HepG2 (cell line): ENCODE data around the gene GNL3. TPM values are rescaled to one million over a fixed set of nuclear protein-coding genes. Genes with fewer than 3 reads are reported as not detected.

Source experiments
- BATF2 ChIP-seq: sonication (generic); formaldehyde crosslinking; IDR thresholded peaks from 2 replicates; pipeline ENCODE4 v1.8.0; 2022; ENCODE audit warnings: mild to moderate bottlenecking, missing genetic modification reagents, moderate library complexity
- DMAP1 ChIP-seq: IDR thresholded peaks from 2 replicates; pipeline ENCODE4 v1.6.1; 2016
- GLI4 ChIP-seq: sonication (generic); formaldehyde crosslinking; IDR thresholded peaks from 2 replicates; pipeline ENCODE4 v1.5.1; 2020; ENCODE audit warnings: missing genetic modification reagents, mild to moderate bottlenecking, moderate library complexity, borderline replicate concordance
- KDM5B ChIP-seq: sonication (generic); formaldehyde crosslinking; IDR thresholded peaks from 2 replicates; pipeline ENCODE4 v1.4.0; 2020; ENCODE audit warnings: missing genetic modification reagents, mild to moderate bottlenecking, borderline replicate concordance
- PHB2 ChIP-seq: fragments of 450-650 bp; IDR thresholded peaks from 2 replicates; pipeline ENCODE4 v1.6.1; 2018; ENCODE audit not compliant: partially characterized antibody
- RFX3 ChIP-seq: IDR thresholded peaks from 2 replicates; pipeline ENCODE4 v1.6.1; 2016; ENCODE audit warnings: missing biosample characterization, missing genetic modification reagents
- SIX4 ChIP-seq: sonication (generic); formaldehyde crosslinking; IDR thresholded peaks from 2 replicates; pipeline ENCODE4 v1.4.0; 2020; ENCODE audit warnings: missing genetic modification reagents
- SNAPC4 ChIP-seq: sonication (generic); formaldehyde crosslinking; IDR thresholded peaks from 2 replicates; pipeline ENCODE4 v1.4.0; 2020; ENCODE audit warnings: mild to moderate bottlenecking, missing genetic modification reagents
- THAP9 ChIP-seq: sonication (generic); formaldehyde crosslinking; IDR thresholded peaks from 2 replicates; pipeline ENCODE4; 2020; ENCODE audit warnings: missing genetic modification reagents, mild to moderate bottlenecking, borderline replicate concordance
- USF2 ChIP-seq, 2 experiments: sonication (generic) in 1 of 2; formaldehyde crosslinking in 1 of 2; IDR thresholded peaks; 2 replicates each; pipeline versions ENCODE4 v1.5.1 to v1.6.1; 2011 to 2020; ENCODE audit warnings: borderline replicate concordance in 1 of 2, low read depth in 1 of 2, low read length in 1 of 2, mild to moderate bottlenecking in 1 of 2, missing genetic modification reagents in 1 of 2, moderate library complexity in 1 of 2
- ZNF574 ChIP-seq: sonication (generic); formaldehyde crosslinking; IDR thresholded peaks from 2 replicates; pipeline ENCODE4 v1.4.0; 2020; ENCODE audit warnings: missing genetic modification reagents
- ZNF607 ChIP-seq: sonication (generic); formaldehyde crosslinking; IDR thresholded peaks from 2 replicates; pipeline ENCODE4 v1.5.1; 2020; ENCODE audit warnings: missing genetic modification reagents, mild to moderate bottlenecking, borderline replicate concordance
- polyA plus RNA-seq, 8 experiments: library from polyadenylated mRNA; depleted of rRNA in 3 of 8; stranded (reverse) in 7 of 8; unstranded in 1 of 8; fragments of >200 nt; fragmentation: Illumina TruSeq in 4 of 8; extraction: Trizol in 4 of 8; gene quantifications; 2 replicates each; pipeline versions ENCODE4 v1.2.1 to v1.2.3, GENCODE V29; 2011 to 2016; ENCODE audit warnings: low read depth in 4 of 8, missing spikeins in 1 of 8, mixed read lengths in 1 of 8; ENCODE audit not compliant: insufficient read depth in 1 of 8
- total RNA-seq, 5 experiments: library from RNA; depleted of rRNA; stranded (reverse); fragments of >200 nt; fragmentation: Illumina TruSeq; extraction: Trizol; gene quantifications; 2 replicates each; pipeline ENCODE4 v1.2.3, GENCODE V29; 2016; ENCODE audit warnings: low read depth in 1 of 5

The GNL3 gene
- total and polyA plus RNA-seq, 2 of the 13 experiments (the other 11 are each of a cell fraction or from before 2014, with no cell fraction given): 129 to 257 TPM

GRCh38 chr3:52685709-52686691 lies at the start of gene GNL3, which contains the start of gene PBRM1 (continued):
- peak; percentile 86; the same call in 1 of the 2 replicates for TF ChIP-seq THAP9
- peak; percentile 100 for TF ChIP-seq DMAP1
- peak; percentile 42; the same call in 1 of the 2 replicates for TF ChIP-seq RFX3
- 0 out of 2 replicates have a peak, but pooled peaks have one; percentile 63 for TF ChIP-seq BATF2 (CRISPR knock-in tag)
- 0 out of 2 replicates have a peak, but pooled peaks have one; percentile 14 for TF ChIP-seq USF2 (IDR thresholded peaks at IDR 0.05; ENCODE audit: low read depth, low read length)
- TF ChIP-seq USF2 (CRISPR knock-in tag; IDR thresholded peaks at IDR 0.05; ENCODE audit: borderline replicate concordance): peak; percentile 53; the same call in 1 of the 2 replicates
- peak; percentile 97 for TF ChIP-seq KDM5B (CRISPR knock-in tag)
- TF ChIP-seq PHB2: no peak
- TF ChIP-seq SNAPC4 (CRISPR knock-in tag): 0 out of 2 replicates have a peak, but pooled peaks have one; percentile 87
- peak; percentile 68; the same call in 1 of the 2 replicates for TF ChIP-seq SIX4
- TF ChIP-seq ZNF607 (CRISPR knock-in tag): peak; percentile 65; the same call in 1 of the 2 replicates
- peak; percentile 87 for TF ChIP-seq ZNF574 (CRISPR knock-in tag)
- peak; percentile 58; the same call in 1 of the 2 replicates for TF ChIP-seq GLI4 (CRISPR knock-in tag)
